Lung microvascular endothelial cell (primary cell): ENCODE data around the gene NUMB. TPM values are rescaled to one million over a fixed set of nuclear protein-coding genes. Genes with fewer than 3 reads are reported as not detected.

Source experiments
- DNase-seq, 2 donors: peaks; one replicate each; pipeline versions ENCODE4 v3.0.0 to v3.0.0-alpha.2; 2010; ENCODE audit warnings: low read depth in 2 of 2
- total RNA-seq: library from RNA; depleted of rRNA; stranded (reverse); fragments of >200 nt; gene quantifications from 2 replicates; pipeline ENCODE4 v1.2.1, GENCODE V29; 2014

The NUMB gene
- total RNA-seq, 1 donor from 2014 or later, result 51.6 TPM

DNA sequence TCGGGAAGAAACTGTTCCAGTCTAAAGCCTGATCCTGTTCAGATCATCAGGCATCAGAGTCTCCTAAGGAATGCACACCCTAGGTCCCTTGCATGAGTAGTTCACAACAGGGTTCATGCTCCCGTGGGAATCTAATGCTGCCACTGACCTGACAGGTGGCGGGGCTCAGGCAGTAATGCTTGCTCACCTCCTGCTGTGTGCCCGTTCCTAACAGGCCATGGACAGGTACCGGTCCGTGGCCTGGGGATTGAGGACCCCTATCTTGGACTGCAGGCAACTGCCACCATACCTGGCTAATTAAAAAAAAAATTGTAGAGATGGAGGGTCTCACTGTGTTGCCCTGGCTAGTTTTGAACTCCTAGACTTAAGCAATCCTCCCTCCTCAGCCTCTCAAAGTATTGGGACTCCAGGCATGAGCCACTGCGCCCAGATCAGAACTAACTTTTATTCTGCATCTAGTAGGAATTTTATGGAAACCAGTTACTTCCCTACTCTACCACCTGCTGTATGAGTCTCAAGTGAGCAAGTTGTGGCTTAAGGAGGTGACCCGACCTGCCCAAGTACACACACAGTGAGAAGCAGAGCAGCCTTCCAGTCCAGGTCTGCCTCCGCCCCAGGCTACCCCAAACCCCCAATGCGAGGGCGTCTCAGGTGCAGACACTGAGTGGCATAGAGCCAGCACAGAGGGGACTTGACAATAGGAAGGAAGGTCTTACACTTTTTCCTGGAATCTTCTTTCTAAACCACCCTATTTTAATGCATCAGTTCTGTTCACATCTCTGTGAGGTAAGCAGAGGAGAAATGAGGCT lies 223.6 kb downstream of the NUMB start:
- DNase-seq, result no peak

DNA sequence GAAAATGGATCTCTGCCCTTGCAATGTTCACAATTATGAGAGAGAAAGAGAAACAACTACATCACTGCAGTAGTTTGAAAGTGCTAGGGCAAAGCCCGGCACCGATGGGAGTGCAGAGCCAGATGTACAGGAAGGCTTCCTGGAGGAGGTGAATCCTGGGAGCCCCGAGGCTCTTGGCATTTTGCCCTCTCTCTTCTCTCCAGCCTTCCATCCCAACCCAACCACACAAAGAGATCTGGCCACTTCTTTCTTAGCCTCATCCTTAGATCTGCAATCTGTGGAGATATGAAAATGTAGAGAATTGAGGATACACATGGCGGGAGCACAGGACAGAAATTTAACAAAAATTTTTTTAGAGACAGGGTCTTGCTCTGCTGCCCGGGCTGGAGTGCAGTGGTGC lies 224.3 kb downstream of the NUMB start:
- DNase-seq, result no peak

DNA sequence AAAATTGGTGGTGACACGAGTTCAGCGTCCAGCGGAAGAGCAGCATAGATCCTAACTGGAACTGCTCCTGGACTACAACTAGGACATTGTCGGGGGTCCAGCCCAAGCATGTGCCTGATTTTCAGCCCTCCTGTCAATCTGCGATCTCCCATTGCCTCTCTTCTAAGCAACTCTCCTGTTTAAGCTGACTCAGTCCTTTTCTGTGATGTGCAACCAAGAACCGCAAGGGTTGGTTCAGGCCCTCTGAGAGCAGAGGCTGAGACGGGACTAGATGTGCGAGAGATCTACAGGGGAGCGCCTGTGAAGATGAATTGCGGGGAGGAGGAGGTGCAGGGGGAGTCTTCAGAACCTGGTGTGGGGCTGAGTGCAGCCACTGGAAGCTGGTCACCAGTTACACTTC lies 224.8 kb downstream of the NUMB start:
- DNase-seq, result no peak

DNA sequence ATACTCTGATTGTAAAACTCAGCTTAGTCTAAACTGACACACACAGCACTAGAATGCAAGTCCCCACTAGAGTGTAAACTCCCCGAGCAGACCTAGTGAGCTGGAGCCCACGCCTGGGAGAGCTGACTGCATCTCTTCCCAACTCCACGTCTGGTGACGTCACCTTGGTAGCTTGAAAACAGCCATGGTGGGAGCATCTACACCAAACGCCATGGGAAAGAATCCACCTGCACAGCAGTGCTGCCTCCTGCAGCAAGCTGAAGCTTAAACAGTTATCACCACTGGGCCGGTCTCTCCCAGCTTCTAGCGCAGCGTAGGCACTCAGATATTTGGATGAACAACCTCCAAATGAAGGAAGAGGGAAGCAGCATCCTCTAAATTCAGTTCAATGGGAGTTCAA lies 225.4 kb downstream of the NUMB start:
- peak in 1 of 2 donors; percentile 57 for DNase-seq

DNA sequence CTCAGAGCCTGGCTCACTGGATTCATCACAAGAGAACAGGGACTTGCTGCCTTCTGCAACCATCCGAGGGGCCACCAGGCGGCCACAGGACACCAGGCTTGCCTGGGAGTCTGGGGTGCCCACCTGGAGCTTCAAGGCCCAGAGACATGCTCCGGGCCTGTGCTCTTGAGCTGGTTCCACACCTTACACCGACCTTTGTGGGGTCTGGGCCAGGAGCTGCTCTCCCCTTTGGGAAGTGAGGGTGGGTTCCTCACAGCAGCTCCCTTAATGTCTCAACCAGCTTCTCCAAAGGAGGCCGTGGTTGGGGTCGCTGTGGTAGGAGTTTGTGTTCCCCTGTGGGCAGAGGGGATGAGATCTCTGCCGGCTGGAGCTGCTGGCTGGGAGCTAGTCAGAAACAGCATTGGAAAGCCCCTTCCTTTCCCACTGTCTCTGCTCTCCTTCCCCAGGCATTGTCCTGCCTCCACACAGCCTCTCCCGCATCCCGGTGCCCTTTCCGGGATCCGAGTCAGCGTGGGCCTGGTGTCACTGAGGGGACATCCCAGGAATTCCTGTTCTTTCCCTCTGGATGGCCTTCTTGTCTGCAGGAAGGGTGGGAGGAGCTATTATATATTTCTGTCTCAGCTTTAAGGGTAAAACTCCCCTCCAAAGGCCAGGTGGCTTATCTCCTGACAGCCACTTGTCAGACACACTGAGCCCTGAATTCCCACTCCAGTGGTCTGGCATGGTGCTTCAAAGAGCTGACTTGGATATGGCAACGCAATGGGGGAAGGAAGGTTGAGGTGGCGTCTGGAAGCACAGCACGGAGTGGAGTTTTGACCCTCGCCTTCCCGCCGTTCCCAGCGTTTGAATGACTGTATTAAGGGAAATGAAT lies 226.1 kb downstream of the NUMB start:
- DNase-seq, result peak; percentile 70 to 77

DNA sequence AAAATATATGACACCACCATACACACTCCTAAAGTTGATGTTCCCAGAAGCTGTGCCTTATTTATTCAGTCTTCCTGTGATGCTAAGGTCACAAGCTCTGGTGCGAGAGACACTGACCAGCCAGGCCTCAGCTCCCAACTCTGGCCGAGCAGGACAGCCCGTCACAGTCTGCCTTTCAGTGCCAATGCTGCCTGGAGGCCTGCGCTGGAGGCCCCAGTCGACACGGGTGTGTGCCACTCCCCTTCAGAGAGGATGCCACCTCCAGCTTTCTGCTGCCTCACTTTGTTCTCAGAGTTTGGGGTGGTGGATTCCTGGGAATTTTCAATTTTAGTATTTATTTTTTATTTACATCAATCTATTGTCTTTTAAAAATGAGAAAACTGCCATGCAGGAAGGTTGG lies 228.3 kb downstream of the NUMB start:
- no peak for DNase-seq

DNA sequence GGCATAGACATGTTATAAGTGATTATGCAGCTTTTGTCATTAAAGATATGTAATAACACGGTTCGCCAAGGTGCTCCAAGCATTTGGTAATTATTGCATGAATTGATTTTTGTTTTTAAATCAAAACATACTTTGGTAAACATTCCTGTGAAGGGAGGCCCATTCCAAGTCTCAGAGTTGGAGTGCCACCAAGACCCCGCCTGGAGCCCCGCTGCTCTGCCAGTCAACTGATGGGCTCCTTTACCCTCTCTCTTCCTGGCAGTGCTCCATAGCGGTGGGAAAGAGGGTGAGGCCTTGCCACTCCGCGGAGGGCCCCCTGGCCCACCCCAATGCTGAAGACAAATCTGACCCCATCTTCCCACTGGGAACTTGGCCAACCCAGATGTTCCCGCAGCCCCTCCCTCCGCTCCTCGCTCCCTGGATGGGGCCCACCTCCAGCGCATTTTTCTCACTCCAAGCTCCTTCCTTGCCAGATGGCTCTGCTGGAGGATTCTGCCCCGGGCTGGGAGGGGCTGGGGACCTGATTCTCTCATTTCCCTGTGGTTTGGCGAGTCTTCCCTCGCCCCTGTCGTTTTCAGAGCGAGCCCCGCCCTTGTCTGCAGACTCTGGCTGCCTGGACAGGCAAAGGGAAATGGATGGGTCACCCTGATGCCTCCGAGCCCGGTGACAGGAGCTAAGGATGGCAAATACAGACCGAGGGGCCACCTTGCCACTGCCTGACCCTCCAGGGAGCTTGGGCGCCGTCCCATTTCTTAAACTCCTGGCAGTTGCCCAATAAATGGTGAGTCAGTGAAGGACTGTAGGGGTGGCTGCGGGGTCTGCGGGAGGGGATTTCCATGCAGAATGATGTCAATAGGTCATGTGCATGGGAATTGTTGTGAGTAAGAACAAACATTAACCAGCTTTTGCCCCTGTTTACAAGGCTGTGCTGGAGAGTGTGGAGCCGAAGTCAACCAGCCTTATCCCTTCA lies 230.2 kb downstream of the NUMB start:
- peak; percentile 76 to 98 for DNase-seq

DNA sequence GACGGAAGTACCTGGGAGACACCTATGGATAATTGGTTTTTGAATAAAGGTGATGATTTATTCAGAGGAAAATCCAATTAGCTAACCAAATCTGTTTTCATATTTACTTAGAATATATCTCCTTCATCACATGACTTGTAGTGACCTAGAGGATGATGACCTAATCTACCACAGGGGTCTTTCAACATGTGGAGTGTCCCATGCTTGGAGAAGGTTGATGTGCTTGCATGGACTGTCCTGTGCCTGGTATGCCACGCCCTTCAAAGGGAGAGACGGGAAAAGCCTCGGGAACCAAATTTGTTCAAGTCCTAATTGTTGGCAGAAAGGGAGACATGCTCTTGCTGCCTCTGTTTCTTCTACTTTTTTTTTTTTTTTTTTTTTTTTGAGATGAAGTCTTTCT lies 232.8 kb downstream of the NUMB start:
- DNase-seq, result no peak

Other genes with a start within 250 kb of the NUMB start
- 16.3 and 48.4 TPM in 2 replicates for gene PAPLN, start 221.0 kb downstream of the NUMB start, total RNA-seq
- 12.9 and 18.5 TPM in 2 replicates for gene RIOX1, start 32.4 kb upstream of the NUMB start, total RNA-seq
- gene ACOT1, start 78.6 kb upstream of the NUMB start, total RNA-seq, result 0.87 and 1.6 TPM in 2 replicates
- gene HEATR4, start 100.4 kb upstream of the NUMB start, total RNA-seq, result under 0.01 TPM in 1 of 2 replicates, not detected in the other
- gene ACOT2, start 110.7 kb upstream of the NUMB start, total RNA-seq, result 9.4 and 16.3 TPM in 2 replicates
- 0.44 and 0.99 TPM in 2 replicates for gene ACOT4, start 133.3 kb upstream of the NUMB start, total RNA-seq
- gene ACOT6, start 154.0 kb upstream of the NUMB start, total RNA-seq, result under 0.01 TPM in 1 of 2 replicates, not detected in the other
- gene DNAL1, start 186.4 kb upstream of the NUMB start, total RNA-seq, result 4.1 and 6.0 TPM in 2 replicates